ENCODE measurements around the gene LAT. TPM values are rescaled to one million over a fixed set of nuclear protein-coding genes. Genes with fewer than 3 reads are reported as not detected.

The LAT gene
- total RNA-seq, 1 experiment from 2014 or later, result 3.7 TPM

DNA sequence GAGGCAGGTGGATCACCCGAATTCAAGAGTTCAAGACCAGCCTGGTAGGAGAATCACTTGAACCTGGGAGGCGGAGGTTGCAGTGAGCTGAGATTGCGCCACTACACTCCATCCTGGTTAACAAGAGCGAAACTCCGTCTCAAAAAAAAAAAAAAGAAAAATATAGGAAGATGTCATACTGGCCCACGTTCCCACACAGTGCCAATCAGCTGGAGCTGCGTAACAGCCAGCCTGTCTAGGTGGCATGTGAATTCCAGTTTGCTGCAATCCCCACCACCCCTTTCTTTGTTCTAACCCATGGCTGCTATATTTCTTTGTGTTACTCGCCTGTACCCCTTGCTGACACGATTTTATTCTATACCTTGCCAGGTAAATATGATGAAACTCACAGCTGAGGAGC is 26.6 kb upstream of the LAT start:
- ATAC-seq (no peak), DNase-seq (ENCODE audit: low read depth, low spot score) (no peak)
- no peaks in the 10 kb centered on the region for H3K4me1 ChIP-seq (ENCODE audit: control insufficient read depth, insufficient read depth, low read length)
- in situ Hi-C loops (cut with HindIII; ENCODE audit: low pct_unique_long_range_greater_than_20kb, low sequenced_read_pairs), result no loop called here
- no TSS peak for BruUV-seq (replicated peaks)
- CTCF ChIA-PET, result interaction anchor here (0.5 kb wide), 1 partner anchor 141 kb away, joined by 3 read pairs; no protein-coding TSS in a partner anchor
- H3K27ac ChIP-seq (ENCODE audit: low read length), result no peak overlapping the region
- no peaks in the 10 kb centered on the region for H3K9me3 ChIP-seq (ENCODE audit: control insufficient read depth, insufficient read depth, low read depth, low read length)
- POLR2A ChIA-PET, result no interaction called here
- no peaks in the 10 kb centered on the region for H3K27me3 ChIP-seq (ENCODE audit: control insufficient read depth, insufficient read depth, low read length)
- no peak overlapping the region for H3K4me3 ChIP-seq (ENCODE audit: low read depth in 2 of 2, low read length in 2 of 2)
- intact Hi-C loops (cut with micrococcal nuclease; ENCODE audit: unreplicated experiment), result no loop called here
- TF ChIP-seq SIN3A (IDR thresholded peaks at IDR 0.05; ENCODE audit: borderline replicate concordance, insufficient read depth, low read depth, low read length) (no peak), POLR2AphosphoS5 (IDR thresholded peaks at IDR 0.05; ENCODE audit: low read depth, low read length) (no peak), CTCF (IDR thresholded peaks at IDR 0.05) (no peak), TCF7L2 (IDR thresholded peaks at IDR 0.05; ENCODE audit: low read depth, low read length) (no peak)
- TF ChIP-seq, protein P1, sequence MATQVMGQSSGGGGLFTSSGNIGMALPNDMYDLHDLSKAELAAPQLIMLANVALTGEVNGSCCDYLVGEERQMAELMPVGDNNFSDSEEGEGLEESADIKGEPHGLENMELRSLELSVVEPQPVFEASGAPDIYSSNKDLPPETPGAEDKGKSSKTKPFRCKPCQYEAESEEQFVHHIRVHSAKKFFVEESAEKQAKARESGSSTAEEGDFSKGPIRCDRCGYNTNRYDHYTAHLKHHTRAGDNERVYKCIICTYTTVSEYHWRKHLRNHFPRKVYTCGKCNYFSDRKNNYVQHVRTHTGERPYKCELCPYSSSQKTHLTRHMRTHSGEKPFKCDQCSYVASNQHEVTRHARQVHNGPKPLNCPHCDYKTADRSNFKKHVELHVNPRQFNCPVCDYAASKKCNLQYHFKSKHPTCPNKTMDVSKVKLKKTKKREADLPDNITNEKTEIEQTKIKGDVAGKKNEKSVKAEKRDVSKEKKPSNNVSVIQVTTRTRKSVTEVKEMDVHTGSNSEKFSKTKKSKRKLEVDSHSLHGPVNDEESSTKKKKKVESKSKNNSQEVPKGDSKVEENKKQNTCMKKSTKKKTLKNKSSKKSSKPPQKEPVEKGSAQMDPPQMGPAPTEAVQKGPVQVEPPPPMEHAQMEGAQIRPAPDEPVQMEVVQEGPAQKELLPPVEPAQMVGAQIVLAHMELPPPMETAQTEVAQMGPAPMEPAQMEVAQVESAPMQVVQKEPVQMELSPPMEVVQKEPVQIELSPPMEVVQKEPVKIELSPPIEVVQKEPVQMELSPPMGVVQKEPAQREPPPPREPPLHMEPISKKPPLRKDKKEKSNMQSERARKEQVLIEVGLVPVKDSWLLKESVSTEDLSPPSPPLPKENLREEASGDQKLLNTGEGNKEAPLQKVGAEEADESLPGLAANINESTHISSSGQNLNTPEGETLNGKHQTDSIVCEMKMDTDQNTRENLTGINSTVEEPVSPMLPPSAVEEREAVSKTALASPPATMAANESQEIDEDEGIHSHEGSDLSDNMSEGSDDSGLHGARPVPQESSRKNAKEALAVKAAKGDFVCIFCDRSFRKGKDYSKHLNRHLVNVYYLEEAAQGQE (IDR thresholded peaks at IDR 0.05; ENCODE audit: insufficient read depth in 1 of 2, low read depth in 2 of 2, low read length in 1 of 2), result no peak
- peaks cover 8% of the 10 kb centered on the region for H3K36me3 ChIP-seq (ENCODE audit: control insufficient read depth, insufficient read depth, low read length)

DNA sequence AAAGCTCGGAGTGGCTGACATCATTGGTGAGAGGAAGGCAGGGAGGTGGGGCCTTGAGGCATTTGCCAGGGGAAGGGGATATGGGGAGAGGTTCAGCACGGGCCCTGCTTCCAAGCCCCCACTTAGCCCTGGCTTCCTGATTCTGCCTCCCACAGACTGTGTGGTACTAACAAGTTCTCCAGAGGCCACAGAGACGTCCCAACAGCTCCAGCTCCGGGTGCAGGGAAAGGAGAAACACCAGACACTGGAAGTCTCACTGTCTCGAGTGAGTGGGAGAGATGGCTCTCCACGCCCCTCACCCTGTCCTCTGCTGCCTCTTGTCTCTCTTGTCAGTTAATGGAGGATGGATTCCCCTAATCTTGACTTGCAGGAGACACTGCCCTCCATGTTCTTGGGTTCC is 26.0 kb upstream of the LAT start:
- Histone ChIP-seq H3K4me3 (ENCODE audit: low read depth in 2 of 2, low read length in 2 of 2) (no peak overlapping the region), H3K27me3 (ENCODE audit: control insufficient read depth, insufficient read depth, low read length) (no peaks in the 10 kb centered on the region), H3K36me3 (ENCODE audit: control insufficient read depth, insufficient read depth, low read length) (peaks cover 7% of the 10 kb centered on the region), H3K4me1 (ENCODE audit: control insufficient read depth, insufficient read depth, low read length) (no peaks in the 10 kb centered on the region), H3K27ac (ENCODE audit: low read length) (no peak overlapping the region), H3K9me3 (ENCODE audit: control insufficient read depth, insufficient read depth, low read depth, low read length) (no peaks in the 10 kb centered on the region)
- intact Hi-C loops (cut with micrococcal nuclease; ENCODE audit: unreplicated experiment) (no loop called here), in situ Hi-C loops (cut with HindIII; ENCODE audit: low pct_unique_long_range_greater_than_20kb, low sequenced_read_pairs) (no loop called here)
- TF ChIP-seq, protein P1 (IDR thresholded peaks at IDR 0.05; ENCODE audit: insufficient read depth in 1 of 2, low read depth in 2 of 2, low read length in 1 of 2), result no peak
- TF ChIP-seq TCF7L2 (IDR thresholded peaks at IDR 0.05; ENCODE audit: low read depth, low read length) (no peak), SIN3A (IDR thresholded peaks at IDR 0.05; ENCODE audit: borderline replicate concordance, insufficient read depth, low read depth, low read length) (no peak), POLR2AphosphoS5 (IDR thresholded peaks at IDR 0.05; ENCODE audit: low read depth, low read length) (no peak), CTCF (IDR thresholded peaks at IDR 0.05) (no peak)
- BruUV-seq (replicated peaks), result no TSS peak
- ChIA-PET CTCF (no interaction called here), POLR2A (no interaction called here)
- DNase-seq (ENCODE audit: low read depth, low spot score) (no peak), ATAC-seq (no peak)
